Stomach (tissue), 4 donors: ENCODE measurements around the gene INHBA.

ENCODE experiments used
- POLR2A ChIP-seq, 4 donors: fragments of 450-650 bp; IDR thresholded peaks; one replicate each; pipeline ENCODE4 v1.6.1; 2016; ENCODE audit warnings: antibody characterized with exemption in 4 of 4, control low read depth in 2 of 4, mild to moderate bottlenecking in 1 of 4, moderate library complexity in 1 of 4
- POLR2AphosphoS5 ChIP-seq, 3 donors: sonication (generic); formaldehyde crosslinking; IDR thresholded peaks; one replicate each; pipeline ENCODE4 v1.6.1; 2016; ENCODE audit warnings: antibody characterized with exemption in 3 of 3
- TF ChIP-seq, protein P1 (sequence below), 7 experiments: fragments of 450-650 bp in 4 of 7; fragments of 200-600 bp in 3 of 7; sonication (generic) in 3 of 7; IDR thresholded peaks; one replicate each; pipeline ENCODE4 v1.5.1; 2016 to 2019; ENCODE audit warnings: antibody characterized with exemption in 7 of 7, control low read depth in 2 of 7, mild to moderate bottlenecking in 1 of 7

GRCh38 chr7:41685684-41686083, 17.2 kb downstream of the INHBA start:
- TF ChIP-seq, protein P1, sequence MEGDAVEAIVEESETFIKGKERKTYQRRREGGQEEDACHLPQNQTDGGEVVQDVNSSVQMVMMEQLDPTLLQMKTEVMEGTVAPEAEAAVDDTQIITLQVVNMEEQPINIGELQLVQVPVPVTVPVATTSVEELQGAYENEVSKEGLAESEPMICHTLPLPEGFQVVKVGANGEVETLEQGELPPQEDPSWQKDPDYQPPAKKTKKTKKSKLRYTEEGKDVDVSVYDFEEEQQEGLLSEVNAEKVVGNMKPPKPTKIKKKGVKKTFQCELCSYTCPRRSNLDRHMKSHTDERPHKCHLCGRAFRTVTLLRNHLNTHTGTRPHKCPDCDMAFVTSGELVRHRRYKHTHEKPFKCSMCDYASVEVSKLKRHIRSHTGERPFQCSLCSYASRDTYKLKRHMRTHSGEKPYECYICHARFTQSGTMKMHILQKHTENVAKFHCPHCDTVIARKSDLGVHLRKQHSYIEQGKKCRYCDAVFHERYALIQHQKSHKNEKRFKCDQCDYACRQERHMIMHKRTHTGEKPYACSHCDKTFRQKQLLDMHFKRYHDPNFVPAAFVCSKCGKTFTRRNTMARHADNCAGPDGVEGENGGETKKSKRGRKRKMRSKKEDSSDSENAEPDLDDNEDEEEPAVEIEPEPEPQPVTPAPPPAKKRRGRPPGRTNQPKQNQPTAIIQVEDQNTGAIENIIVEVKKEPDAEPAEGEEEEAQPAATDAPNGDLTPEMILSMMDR (IDR thresholded peaks at IDR 0.05): no peak
- TF ChIP-seq POLR2A (IDR thresholded peaks at IDR 0.05): no peak
- no peak for TF ChIP-seq POLR2AphosphoS5 (IDR thresholded peaks at IDR 0.05)
